ENCODE measurements around the gene DNMT3A.

The DNMT3A gene

DNA sequence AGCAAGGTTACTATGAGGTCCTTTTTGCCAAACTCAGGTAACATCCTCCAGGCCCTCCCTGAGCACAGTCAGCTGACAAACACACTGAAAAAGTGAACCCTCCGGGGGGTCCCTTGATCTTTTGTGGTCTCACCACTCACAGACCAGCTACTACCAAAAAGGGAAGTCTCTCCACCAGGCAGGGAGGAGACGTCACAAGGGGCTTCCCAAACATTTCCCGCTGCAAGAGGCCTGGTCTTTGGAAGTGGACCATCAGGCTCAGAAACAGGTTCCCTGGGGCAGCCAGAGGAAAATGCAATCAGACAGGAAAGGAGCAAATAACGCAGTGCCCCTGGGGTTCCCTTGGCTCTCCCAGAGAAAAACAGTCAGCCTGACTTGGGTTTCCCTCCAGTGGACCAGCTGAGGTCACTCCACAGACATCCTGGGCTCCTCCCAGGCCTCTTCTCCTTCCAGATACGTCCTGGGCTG lies 134.6 kb downstream of the DNMT3A start:
- Histone ChIP-seq H3K9ac (ENCODE audit: low read depth, low read length) (no peak overlapping the region), H3K79me2 (ENCODE audit: insufficient read depth, low read length) (no peaks in the 10 kb centered on the region), H3K9me3 (ENCODE audit: insufficient read depth, low read length, severe bottlenecking) (no peaks in the 10 kb centered on the region), H3K36me3 (ENCODE audit: insufficient read depth, low read length) (no peaks in the 10 kb centered on the region), H3K27ac (ENCODE audit: low read length) (peak overlapping the region; percentile 39; the same call in 1 of the 2 replicates), H2AFZ (ENCODE audit: low read depth, low read length) (no peak overlapping the region), H3K27me3 (ENCODE audit: insufficient read depth, low read length, poor library complexity) (no peaks in the 10 kb centered on the region), H3K4me2 (ENCODE audit: insufficient read depth, low read length) (no peak overlapping the region), H3K4me1 (ENCODE audit: insufficient read depth, low read length) (peaks cover 39% of the 10 kb centered on the region), H4K20me1 (ENCODE audit: insufficient read depth, low read length) (0 out of 2 replicates have a peak, but pooled peaks cover 4% of the 10 kb centered on the region), H3K4me3 (ENCODE audit: low read depth in 1 of 2, low read length in 2 of 2) (no peak overlapping the region)
- peak; percentile 43 for DNase-seq
- TF ChIP-seq EZH2 (IDR thresholded peaks at IDR 0.05; ENCODE audit: borderline replicate concordance, low read depth, low read length, severe bottlenecking) = no peak
- TF ChIP-seq, protein P1, sequence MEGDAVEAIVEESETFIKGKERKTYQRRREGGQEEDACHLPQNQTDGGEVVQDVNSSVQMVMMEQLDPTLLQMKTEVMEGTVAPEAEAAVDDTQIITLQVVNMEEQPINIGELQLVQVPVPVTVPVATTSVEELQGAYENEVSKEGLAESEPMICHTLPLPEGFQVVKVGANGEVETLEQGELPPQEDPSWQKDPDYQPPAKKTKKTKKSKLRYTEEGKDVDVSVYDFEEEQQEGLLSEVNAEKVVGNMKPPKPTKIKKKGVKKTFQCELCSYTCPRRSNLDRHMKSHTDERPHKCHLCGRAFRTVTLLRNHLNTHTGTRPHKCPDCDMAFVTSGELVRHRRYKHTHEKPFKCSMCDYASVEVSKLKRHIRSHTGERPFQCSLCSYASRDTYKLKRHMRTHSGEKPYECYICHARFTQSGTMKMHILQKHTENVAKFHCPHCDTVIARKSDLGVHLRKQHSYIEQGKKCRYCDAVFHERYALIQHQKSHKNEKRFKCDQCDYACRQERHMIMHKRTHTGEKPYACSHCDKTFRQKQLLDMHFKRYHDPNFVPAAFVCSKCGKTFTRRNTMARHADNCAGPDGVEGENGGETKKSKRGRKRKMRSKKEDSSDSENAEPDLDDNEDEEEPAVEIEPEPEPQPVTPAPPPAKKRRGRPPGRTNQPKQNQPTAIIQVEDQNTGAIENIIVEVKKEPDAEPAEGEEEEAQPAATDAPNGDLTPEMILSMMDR (IDR thresholded peaks at IDR 0.05; ENCODE audit: borderline replicate concordance, extremely low read depth, low read length, poor library complexity, severe bottlenecking) = no peak
- no peak for ATAC-seq (ENCODE audit: insufficient read depth, low read depth)

DNA sequence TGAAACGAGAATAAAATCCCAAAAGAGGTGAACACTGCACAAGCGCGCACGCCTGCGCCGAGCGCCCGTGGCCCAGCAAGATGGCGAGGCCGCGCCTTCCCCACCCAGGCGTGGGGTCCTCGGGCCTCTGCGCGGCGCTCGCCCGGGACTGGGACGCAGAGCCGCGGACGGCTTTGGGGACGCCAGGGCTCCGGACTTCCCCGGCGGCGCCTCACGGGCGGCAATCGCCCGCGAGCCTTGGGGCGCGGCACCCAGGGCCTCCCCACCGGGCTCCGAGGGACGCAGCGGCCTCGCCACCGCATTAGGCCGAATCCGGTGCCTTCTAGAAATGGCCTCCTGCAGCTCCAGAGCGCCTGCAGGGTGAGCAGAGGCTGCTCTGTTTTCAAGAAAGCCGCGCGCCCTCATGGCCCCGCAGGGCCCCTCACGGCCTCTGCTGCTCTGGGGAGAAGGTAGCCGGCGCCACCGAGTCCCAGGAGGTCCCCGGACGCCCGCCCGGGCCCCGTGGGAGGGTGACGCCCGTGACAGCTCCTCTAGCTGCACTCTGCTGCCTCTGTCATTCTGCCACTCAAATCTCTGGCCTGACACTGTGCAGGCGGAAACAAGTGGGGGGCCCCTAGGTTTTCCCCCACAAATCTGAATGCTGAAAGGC lies 137.4 kb downstream of the DNMT3A start:
- TF ChIP-seq, protein P1 (IDR thresholded peaks at IDR 0.05; ENCODE audit: borderline replicate concordance, extremely low read depth, low read length, poor library complexity, severe bottlenecking) = no peak
- no peak for TF ChIP-seq EZH2 (IDR thresholded peaks at IDR 0.05; ENCODE audit: borderline replicate concordance, low read depth, low read length, severe bottlenecking)
- no peaks in the 10 kb centered on the region for H3K9me3 ChIP-seq (ENCODE audit: insufficient read depth, low read length, severe bottlenecking)
- DNase-seq = no peak
- peaks cover 16% of the 10 kb centered on the region for H3K4me1 ChIP-seq (ENCODE audit: insufficient read depth, low read length)
- no peak overlapping the region for H3K4me2 ChIP-seq (ENCODE audit: insufficient read depth, low read length)
- H3K9ac ChIP-seq (ENCODE audit: low read depth, low read length) = no peak overlapping the region
- H3K27ac ChIP-seq (ENCODE audit: low read length) = no peak overlapping the region
- H4K20me1 ChIP-seq (ENCODE audit: insufficient read depth, low read length) = no peaks in the 10 kb centered on the region
- no peak overlapping the region for H3K4me3 ChIP-seq (ENCODE audit: low read depth in 1 of 2, low read length in 2 of 2)
- H2AFZ ChIP-seq (ENCODE audit: low read depth, low read length) = no peak overlapping the region
- H3K79me2 ChIP-seq (ENCODE audit: insufficient read depth, low read length) = no peaks in the 10 kb centered on the region
- no peak for ATAC-seq (ENCODE audit: insufficient read depth, low read depth)
- H3K27me3 ChIP-seq (ENCODE audit: insufficient read depth, low read length, poor library complexity) = no peaks in the 10 kb centered on the region
- no peaks in the 10 kb centered on the region for H3K36me3 ChIP-seq (ENCODE audit: insufficient read depth, low read length)

DNA sequence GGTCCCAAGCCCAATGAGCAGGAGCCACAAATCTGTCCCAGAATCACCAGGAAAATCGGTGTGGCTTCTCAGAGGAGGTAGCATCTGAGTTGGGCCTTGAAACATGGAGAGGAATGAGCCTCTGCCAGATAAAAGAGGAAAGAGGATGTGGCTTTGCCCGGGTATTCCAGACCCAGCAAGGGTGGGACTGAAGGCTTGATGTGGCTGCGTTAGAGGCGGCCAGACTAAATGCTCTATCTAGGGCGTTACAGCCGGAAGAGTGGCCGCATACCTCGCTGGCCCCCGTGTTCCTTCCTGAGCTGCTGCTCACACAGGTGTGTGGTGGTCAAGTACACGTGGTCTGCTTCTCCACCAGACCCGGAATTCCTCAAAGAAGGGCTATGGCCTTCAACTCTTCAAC lies 139.4 kb downstream of the DNMT3A start:
- no peaks in the 10 kb centered on the region for H3K36me3 ChIP-seq (ENCODE audit: insufficient read depth, low read length)
- no peaks in the 10 kb centered on the region for H3K27me3 ChIP-seq (ENCODE audit: insufficient read depth, low read length, poor library complexity)
- DNase-seq (no peak), ATAC-seq (ENCODE audit: insufficient read depth, low read depth) (no peak)
- no peaks in the 10 kb centered on the region for H4K20me1 ChIP-seq (ENCODE audit: insufficient read depth, low read length)
- no peak for TF ChIP-seq EZH2 (IDR thresholded peaks at IDR 0.05; ENCODE audit: borderline replicate concordance, low read depth, low read length, severe bottlenecking)
- TF ChIP-seq, protein P1 (IDR thresholded peaks at IDR 0.05; ENCODE audit: borderline replicate concordance, extremely low read depth, low read length, poor library complexity, severe bottlenecking) = no peak
- no peak overlapping the region for H3K27ac ChIP-seq (ENCODE audit: low read length)
- no peak overlapping the region for H2AFZ ChIP-seq (ENCODE audit: low read depth, low read length)
- no peak overlapping the region for H3K4me2 ChIP-seq (ENCODE audit: insufficient read depth, low read length)
- no peaks in the 10 kb centered on the region for H3K79me2 ChIP-seq (ENCODE audit: insufficient read depth, low read length)
- peaks cover 6% of the 10 kb centered on the region for H3K4me1 ChIP-seq (ENCODE audit: insufficient read depth, low read length)
- no peaks in the 10 kb centered on the region for H3K9me3 ChIP-seq (ENCODE audit: insufficient read depth, low read length, severe bottlenecking)
- H3K9ac ChIP-seq (ENCODE audit: low read depth, low read length) = no peak overlapping the region
- H3K4me3 ChIP-seq (ENCODE audit: low read depth in 1 of 2, low read length in 2 of 2) = no peak overlapping the region

Measured in DND-41 (cell line).